HG03139 (cell line): Measurements from ENCODE around the gene SDR39U1.

ENCODE experiments used
- ATAC-seq: cut with Tn5 transposase; IDR thresholded peaks from one replicate; pipeline ENCODE4 v1.9.1; 2021; ENCODE audit not compliant: unreplicated experiment

SDR39U1 gene

GRCh38 chr14:24414077-24414476, 28.5 kb downstream of the SDR39U1 start:
- ATAC-seq = no peak

- ATAC-seq = no peak
Observed at GRCh38 chr14:24411443-24412389, 30.9 kb downstream of the SDR39U1 start.

DNA sequence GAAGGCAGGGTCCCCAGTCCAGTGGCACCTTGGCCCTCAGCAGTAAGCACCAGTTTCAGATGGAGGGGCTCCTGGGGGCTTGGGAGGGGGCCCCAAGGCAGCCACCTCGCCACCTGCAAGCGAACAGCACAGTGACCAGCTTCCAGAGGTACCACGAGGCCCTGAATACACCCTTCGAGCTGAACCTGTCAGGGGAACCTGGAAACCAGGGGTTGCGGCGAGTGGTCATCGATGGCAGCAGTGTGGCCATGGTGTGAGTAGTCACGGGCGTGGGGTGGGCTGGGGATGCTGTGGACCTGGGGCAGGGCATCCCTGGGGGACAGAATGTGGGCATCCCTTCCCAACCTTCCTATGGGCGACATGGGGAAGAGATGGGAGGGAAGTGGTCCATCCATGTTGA, 32.6 kb downstream of the SDR39U1 start:
- ATAC-seq = no peak

DNA sequence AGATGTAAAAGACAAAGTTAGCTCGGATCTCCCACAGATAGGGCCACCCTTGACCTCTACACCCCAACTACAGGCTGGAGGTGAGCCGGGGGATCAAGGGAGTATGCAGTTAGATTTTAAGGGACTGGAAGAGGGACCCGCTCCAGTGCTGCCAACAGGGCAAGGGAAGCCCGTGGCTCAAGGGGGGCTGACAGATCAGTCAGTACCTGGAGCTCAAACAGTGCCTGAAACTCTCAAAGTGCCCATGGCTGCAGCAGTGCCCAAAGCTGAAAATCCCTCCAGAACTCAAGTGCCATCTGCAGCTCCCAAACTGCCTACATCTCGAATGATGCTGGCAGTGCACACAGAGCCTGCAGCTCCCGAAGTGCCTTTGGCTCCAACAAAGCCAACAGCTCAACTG, 33.4 kb downstream of the SDR39U1 start:
- ATAC-seq = no peak

GRCh38 chr14:24408764-24409163, 33.8 kb downstream of the SDR39U1 start:
- ATAC-seq = no peak

DNA sequence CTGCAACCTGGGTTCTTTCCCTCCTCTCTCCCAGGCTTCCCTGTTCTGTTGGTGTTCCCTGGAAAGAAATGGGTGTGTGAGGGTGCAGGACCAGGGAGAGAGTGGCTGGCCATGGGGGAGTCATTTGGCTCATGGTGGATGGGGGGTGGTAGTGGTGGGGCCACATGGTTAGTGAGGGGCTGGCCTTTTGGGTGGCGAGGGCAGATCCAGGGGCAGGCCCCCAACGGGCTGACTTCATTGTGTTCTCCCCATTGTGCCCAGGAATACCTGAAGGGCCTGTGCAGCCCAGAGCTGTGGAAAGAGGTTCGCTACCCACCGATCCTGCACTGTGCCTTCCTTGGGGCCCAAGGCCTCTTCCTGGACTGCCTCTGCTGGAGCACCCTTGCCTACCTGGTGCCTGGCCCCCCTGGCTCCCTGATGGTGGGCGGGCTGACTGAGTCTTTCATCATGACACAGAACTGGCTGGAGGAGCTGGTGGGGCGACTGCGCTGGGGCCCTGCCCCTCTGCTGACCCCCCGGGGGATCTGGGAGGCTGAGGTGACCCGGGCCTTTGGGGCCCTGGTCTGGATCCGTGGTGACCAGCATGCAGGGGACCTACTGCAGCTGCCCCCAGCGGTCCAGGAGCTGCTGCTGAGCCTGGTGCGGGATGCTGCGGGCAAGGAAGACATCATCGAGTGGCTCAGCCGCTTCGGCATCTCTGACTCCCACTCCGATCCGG, 34.8 kb downstream of the SDR39U1 start:
- no peak for ATAC-seq

- no peak for ATAC-seq
Observed at GRCh38 chr14:24406416-24406815, 36.2 kb downstream of the SDR39U1 start.

GRCh38 chr14:24404814-24405213, 37.8 kb downstream of the SDR39U1 start:
- ATAC-seq = no peak

- no peak for ATAC-seq
Observed at GRCh38 chr14:24403294-24403998, 39.1 kb downstream of the SDR39U1 start.

- ATAC-seq = no peak
Observed at GRCh38 chr14:24401810-24402702, 40.5 kb downstream of the SDR39U1 start.

GRCh38 chr14:24399999-24400718, 42.4 kb downstream of the SDR39U1 start:
- ATAC-seq = no peak

- ATAC-seq = no peak
Observed at GRCh38 chr14:24399447-24399822, 43.1 kb downstream of the SDR39U1 start.

DNA sequence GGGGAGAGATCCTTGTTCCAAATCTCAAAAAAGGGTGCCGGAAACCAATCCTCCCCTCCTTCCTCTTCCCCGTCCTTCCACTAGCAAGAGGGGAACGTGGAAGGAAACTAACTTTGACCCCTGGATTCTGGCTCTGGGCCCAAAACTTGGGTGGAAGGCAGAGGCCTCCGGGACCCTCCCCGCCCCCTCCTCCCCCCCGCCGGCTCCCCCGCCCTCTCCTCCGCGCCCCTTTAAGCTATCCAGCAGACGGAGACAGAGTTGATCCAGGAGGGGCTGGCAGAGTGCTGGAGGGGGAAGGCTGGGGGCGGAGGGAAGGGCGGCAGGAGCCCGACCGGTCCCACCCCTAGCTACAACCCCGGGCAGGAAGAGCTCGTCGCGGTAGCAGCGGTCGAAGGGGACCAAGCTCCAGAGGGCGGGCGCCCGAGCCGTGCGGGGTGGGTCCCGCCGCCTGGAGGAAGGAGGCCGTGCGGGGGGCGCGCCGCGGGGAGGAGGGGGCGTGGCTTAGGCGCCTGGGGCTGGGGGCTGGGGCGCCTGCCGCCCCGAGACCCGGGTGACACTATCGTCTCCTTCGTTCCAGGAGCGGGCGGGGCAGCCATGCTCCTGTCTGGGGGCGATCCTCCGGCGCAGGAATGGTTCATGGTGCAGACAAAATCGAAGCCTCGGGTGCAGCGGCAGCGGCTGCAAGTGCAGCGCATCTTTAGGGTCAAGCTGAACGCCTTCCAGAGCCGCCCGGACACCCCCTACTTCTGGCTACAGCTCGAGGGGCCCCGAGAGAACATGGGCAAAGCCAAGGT, 43.7 kb downstream of the SDR39U1 start, which contains the start of gene NYNRIN:
NYNRIN (plus strand) TSS at position 351 of the 794 bp plus-strand sequence; CDS start at position 595, 244 bp downstream.
- ATAC-seq = no peak

DNA sequence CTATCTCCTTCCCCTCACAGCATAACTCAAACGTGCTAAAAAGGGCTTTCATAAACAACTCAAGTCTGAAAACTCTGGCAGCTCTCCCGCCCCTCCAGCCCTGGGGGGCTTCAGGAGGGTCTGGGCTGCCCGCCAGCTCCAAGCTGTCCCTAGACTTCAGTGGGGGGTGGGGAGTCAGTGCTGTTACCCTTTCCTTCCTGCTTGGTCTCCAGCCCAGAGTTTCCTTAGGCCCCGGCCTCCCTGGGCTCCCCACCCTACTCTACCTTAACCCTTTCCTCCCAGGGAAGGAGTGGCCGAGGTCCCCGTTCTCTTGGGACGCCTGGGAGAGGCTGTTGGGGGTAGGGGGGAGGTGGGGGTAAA, 44.3 kb downstream of the SDR39U1 start:
- no peak for ATAC-seq

- no peak for ATAC-seq
Observed at GRCh38 chr14:24397639-24398292, 44.8 kb downstream of the SDR39U1 start.

GRCh38 chr14:24395609-24396582, 46.7 kb downstream of the SDR39U1 start:
- ATAC-seq = no peak

DNA sequence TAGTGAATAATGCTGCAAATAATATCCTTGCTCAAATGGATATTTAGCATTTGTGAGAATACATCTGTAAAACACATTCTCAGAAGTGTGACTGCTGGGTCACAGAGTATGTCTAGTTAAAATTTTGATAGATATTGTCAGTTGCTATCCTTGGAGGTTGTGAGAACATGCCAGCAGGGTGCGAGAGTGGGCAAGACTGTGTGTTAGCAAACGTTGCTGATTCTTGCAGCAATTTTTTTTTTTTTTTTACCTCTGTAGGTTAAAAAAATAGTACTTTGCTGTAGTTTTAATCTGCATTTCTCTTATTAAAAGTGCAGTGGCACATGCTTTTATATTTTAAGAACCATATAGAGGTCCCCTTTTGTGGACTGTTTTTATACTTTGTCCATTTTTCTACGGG, 48.3 kb downstream of the SDR39U1 start:
- no peak for ATAC-seq
